ENCODE data around the gene NHLRC2. TPM values are rescaled to one million over a fixed set of nuclear protein-coding genes. Genes with fewer than 3 reads are reported as not detected.

Gene NHLRC2
- total RNA-seq, 1 experiment from 2014 or later: 39.8 TPM

- no peaks in the 10 kb centered on the region for H3K27me3 Mint-ChIP-seq (ENCODE audit: insufficient read depth, unreplicated experiment)
- BruUV-seq (replicated peaks): no TSS peak
- ChIA-PET POLR2A (interaction anchor here (2.2 kb wide), 1 partner anchor 9 kb away, joined by 7 read pairs; no protein-coding TSS in a partner anchor), CTCF (interaction anchor here (0.6 to 1.2 kb wide), 4 partner anchors 26 to 161 kb away, joined by 3 read pairs; no protein-coding TSS in a partner anchor)
- no peak overlapping the region for H3K4me3 Mint-ChIP-seq (ENCODE audit: unreplicated experiment)
- H3K36me3 Mint-ChIP-seq (ENCODE audit: insufficient read depth, unreplicated experiment): no peaks in the 10 kb centered on the region
- TF ChIP-seq, protein P1, sequence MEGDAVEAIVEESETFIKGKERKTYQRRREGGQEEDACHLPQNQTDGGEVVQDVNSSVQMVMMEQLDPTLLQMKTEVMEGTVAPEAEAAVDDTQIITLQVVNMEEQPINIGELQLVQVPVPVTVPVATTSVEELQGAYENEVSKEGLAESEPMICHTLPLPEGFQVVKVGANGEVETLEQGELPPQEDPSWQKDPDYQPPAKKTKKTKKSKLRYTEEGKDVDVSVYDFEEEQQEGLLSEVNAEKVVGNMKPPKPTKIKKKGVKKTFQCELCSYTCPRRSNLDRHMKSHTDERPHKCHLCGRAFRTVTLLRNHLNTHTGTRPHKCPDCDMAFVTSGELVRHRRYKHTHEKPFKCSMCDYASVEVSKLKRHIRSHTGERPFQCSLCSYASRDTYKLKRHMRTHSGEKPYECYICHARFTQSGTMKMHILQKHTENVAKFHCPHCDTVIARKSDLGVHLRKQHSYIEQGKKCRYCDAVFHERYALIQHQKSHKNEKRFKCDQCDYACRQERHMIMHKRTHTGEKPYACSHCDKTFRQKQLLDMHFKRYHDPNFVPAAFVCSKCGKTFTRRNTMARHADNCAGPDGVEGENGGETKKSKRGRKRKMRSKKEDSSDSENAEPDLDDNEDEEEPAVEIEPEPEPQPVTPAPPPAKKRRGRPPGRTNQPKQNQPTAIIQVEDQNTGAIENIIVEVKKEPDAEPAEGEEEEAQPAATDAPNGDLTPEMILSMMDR (IDR thresholded peaks at IDR 0.05; ENCODE audit: unreplicated experiment): no peak
- H3K4me1 Mint-ChIP-seq (ENCODE audit: insufficient read depth, unreplicated experiment): peaks cover 38% of the 10 kb centered on the region
- peak overlapping the region; percentile 71 for H3K27ac Mint-ChIP-seq (ENCODE audit: low read depth, unreplicated experiment)
- DNase-seq (ENCODE audit: unreplicated experiment): peak; percentile 29
- intact Hi-C loops (cut with micrococcal nuclease): loop anchor here (5.0 kb wide), 1 partner anchor 163 kb away; no protein-coding TSS in a partner anchor
- H3K9me3 Mint-ChIP-seq (ENCODE audit: unreplicated experiment): no peaks in the 10 kb centered on the region
These were observed 106.2 kb downstream of the NHLRC2 start for GRCh38 chr10:113960617-113961181.

DNA sequence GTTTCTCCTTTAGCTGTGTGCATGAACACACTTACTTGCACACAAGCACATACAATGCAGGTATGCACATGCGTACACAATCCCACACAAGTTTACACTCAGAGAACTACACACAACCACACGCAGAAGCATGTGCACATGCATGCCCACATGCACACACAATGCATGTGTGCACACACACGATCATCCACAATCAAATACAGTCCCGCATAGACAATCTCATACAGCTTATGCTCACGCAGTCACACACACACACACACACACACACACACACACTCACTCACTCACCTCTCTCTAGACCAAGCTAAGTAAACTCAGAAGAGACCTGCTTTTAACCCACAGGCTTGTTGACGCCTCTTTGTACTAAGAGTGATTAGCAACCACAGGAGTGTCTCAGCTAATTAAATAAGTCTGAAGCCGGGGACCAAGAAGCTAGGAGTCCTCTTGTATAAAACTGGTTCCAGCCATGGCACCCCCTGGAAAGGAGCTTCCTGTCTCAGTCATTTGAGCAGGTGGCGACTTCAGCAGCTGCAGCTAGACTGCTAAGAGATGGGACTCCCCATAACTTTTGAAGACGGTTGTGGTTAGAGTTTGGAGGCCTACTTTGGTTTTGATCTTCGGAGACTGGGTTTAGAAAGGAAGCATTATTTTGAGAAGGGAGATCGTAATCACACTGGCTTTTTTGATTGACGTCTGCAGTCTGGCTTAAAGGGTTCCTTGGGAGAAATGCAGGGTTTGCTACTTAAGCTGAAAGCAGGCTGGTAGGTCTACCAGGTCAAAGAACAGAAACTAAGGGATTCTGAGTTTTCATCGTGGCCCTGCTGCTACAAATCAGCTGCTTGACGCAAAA is 106.9 kb downstream of the NHLRC2 start:
- no peaks in the 10 kb centered on the region for H3K9me3 Mint-ChIP-seq (ENCODE audit: unreplicated experiment)
- intact Hi-C loops (cut with micrococcal nuclease): loop anchor here (5.0 kb wide), 1 partner anchor 164 kb away; no protein-coding TSS in a partner anchor
- peaks cover 36% of the 10 kb centered on the region for H3K4me1 Mint-ChIP-seq (ENCODE audit: insufficient read depth, unreplicated experiment)
- TF ChIP-seq, protein P1 (IDR thresholded peaks at IDR 0.05; ENCODE audit: unreplicated experiment): no peak
- ChIA-PET CTCF (interaction anchor here (0.6 to 1.2 kb wide), 4 partner anchors 25 to 162 kb away, joined by 3 read pairs; no protein-coding TSS in a partner anchor), POLR2A (interaction anchor here (2.2 kb wide), 1 partner anchor 10 kb away, joined by 7 read pairs; no protein-coding TSS in a partner anchor)
- BruUV-seq (replicated peaks): no TSS peak
- H3K36me3 Mint-ChIP-seq (ENCODE audit: insufficient read depth, unreplicated experiment): no peaks in the 10 kb centered on the region
- peak overlapping the region; percentile 71 for H3K27ac Mint-ChIP-seq (ENCODE audit: low read depth, unreplicated experiment)
- H3K27me3 Mint-ChIP-seq (ENCODE audit: insufficient read depth, unreplicated experiment): no peaks in the 10 kb centered on the region
- DNase-seq (ENCODE audit: unreplicated experiment): no peak
- no peak overlapping the region for H3K4me3 Mint-ChIP-seq (ENCODE audit: unreplicated experiment)

GRCh38 chr10:113965077-113965476 is 110.6 kb downstream of the NHLRC2 start:
- no peaks in the 10 kb centered on the region for H3K27me3 Mint-ChIP-seq (ENCODE audit: insufficient read depth, unreplicated experiment)
- peaks cover 5% of the 10 kb centered on the region for H3K9me3 Mint-ChIP-seq (ENCODE audit: unreplicated experiment)
- H3K27ac Mint-ChIP-seq (ENCODE audit: low read depth, unreplicated experiment): no peak overlapping the region
- peaks cover 9% of the 10 kb centered on the region for H3K4me1 Mint-ChIP-seq (ENCODE audit: insufficient read depth, unreplicated experiment)
- CTCF ChIA-PET: interaction anchor here (1.3 kb wide), 1 partner anchor 58 kb away, joined by 5 read pairs; no protein-coding TSS in a partner anchor
- DNase-seq (ENCODE audit: unreplicated experiment): no peak
- no peak overlapping the region for H3K4me3 Mint-ChIP-seq (ENCODE audit: unreplicated experiment)
- no TSS peak for BruUV-seq (replicated peaks)
- intact Hi-C loops (cut with micrococcal nuclease): no loop called here
- H3K36me3 Mint-ChIP-seq (ENCODE audit: insufficient read depth, unreplicated experiment): no peaks in the 10 kb centered on the region
- POLR2A ChIA-PET: no interaction called here
- TF ChIP-seq, protein P1 (IDR thresholded peaks at IDR 0.05; ENCODE audit: unreplicated experiment): no peak

DNA sequence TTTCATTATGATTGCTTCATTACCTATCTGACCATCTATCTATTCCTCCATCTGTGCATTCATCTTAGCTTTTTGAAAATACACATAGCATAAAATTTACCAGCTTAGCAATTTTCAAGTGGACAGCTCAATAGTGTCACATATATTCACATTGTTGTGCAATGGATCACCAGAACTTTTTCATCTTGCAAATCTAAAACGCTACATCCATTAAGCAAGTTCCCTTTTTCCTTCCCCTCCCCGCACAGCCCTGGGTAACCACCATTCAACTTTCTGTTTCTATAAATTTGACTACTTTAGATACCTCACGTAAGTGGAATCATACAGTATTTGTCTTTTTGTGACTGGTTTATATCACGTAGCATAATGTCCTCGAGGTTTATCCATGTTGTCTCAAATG is 111.2 kb downstream of the NHLRC2 start:
- DNase-seq (ENCODE audit: unreplicated experiment): no peak
- intact Hi-C loops (cut with micrococcal nuclease): no loop called here
- Mint-ChIP-seq H3K27me3 (ENCODE audit: insufficient read depth, unreplicated experiment) (no peaks in the 10 kb centered on the region), H3K4me3 (ENCODE audit: unreplicated experiment) (no peak overlapping the region), H3K9me3 (ENCODE audit: unreplicated experiment) (peaks cover 6% of the 10 kb centered on the region), H3K27ac (ENCODE audit: low read depth, unreplicated experiment) (no peak overlapping the region), H3K36me3 (ENCODE audit: insufficient read depth, unreplicated experiment) (no peaks in the 10 kb centered on the region), H3K4me1 (ENCODE audit: insufficient read depth, unreplicated experiment) (peaks cover 8% of the 10 kb centered on the region)
- ChIA-PET POLR2A (no interaction called here), CTCF (no interaction called here)
- no TSS peak for BruUV-seq (replicated peaks)
- TF ChIP-seq, protein P1 (IDR thresholded peaks at IDR 0.05; ENCODE audit: unreplicated experiment): no peak
